HepG2 (cell line): ENCODE measurements around the gene LRRN4CL. TPM values are rescaled to one million over a fixed set of nuclear protein-coding genes. Genes with fewer than 3 reads are reported as not detected.

Experiments used
- ATAC-seq: fragments of 200-7000 bp; cut with Tn5 transposase; 3 replicates; pipeline ENCODE4 v1.9.1; 2020; ENCODE audit warnings: mild to moderate bottlenecking, moderate library complexity
- BruUV-seq: library from RNA; stranded (reverse); fragments of 400-500 nt; replicated peaks from 2 replicates; lab custom pipeline; 2021; lab: Mats Ljungman, UMichigan
- CTCF ChIA-PET: fragments of 300-600 bp; formaldehyde crosslinking; extraction: SDS; loops from one replicate; lab custom pipeline; 2021; ENCODE audit warnings: low total read pairs, inconsistent platforms, low intra/inter-chr PET ratio; lab: Yijun Ruan, JAX
- POLR2A ChIA-PET: fragments of 350-600 bp; sonication (Branson Sonifier 250); formaldehyde crosslinking; loops from one replicate; lab custom pipeline; 2020; ENCODE audit warnings: antibody characterized with exemption, inconsistent platforms; lab: Yijun Ruan, JAX
- DNase-seq: peaks from one replicate; pipeline ENCODE4 v3.0.0-alpha.2; 2015; ENCODE audit warnings: low spot score
- FAIRE-seq: peaks from 3 replicates; lab custom pipeline; 2011; peaks lifted over from hg19 to GRCh38; lab: Jason Lieb, UNC
- H2AFZ ChIP-seq: one replicate; pipeline ENCODE4 v1.6.1; 2011; ENCODE audit warnings: low read length, inconsistent platforms
- H3K27ac ChIP-seq: fragments of 300-600 bp; 3 replicates; pipeline ENCODE4 v1.8.0; 2011; ENCODE audit warnings: mixed run types, mild to moderate bottlenecking, mixed read lengths, low read length, inconsistent platforms; ENCODE audit not compliant: insufficient read depth; ENCODE audit errors: extremely low read length
- H3K27me3 ChIP-seq, 2 experiments: fragments of 200-600 bp in 1 of 2; 2 replicates in 1 of 2; 3 replicates in 1 of 2; pipeline versions ENCODE4 v1.6.0 to v1.8.0; 2011; ENCODE audit warnings: low read length in 2 of 2, mild to moderate bottlenecking in 2 of 2, moderate library complexity in 2 of 2, inconsistent platforms in 1 of 2; ENCODE audit not compliant: insufficient read depth in 2 of 2, control insufficient read depth in 1 of 2
- H3K36me3 ChIP-seq, 2 experiments: fragments of 200-600 bp in 1 of 2; replicated peaks in 1 of 2; 2 replicates in 1 of 2; 3 replicates in 1 of 2; pipeline versions ENCODE4 v1.5.1 to v1.8.0; 2011; ENCODE audit warnings: low read length in 2 of 2, inconsistent platforms in 1 of 2; ENCODE audit not compliant: insufficient read depth in 2 of 2, control insufficient read depth in 1 of 2
- H3K4me1 ChIP-seq: 2 replicates; pipeline ENCODE4 v1.5.1; 2012; ENCODE audit warnings: low read length, inconsistent platforms; ENCODE audit not compliant: insufficient read depth
- H3K4me2 ChIP-seq: 2 replicates; pipeline ENCODE4 v1.6.0; 2011; ENCODE audit warnings: low read depth, low read length, inconsistent platforms
- H3K4me3 ChIP-seq, 3 experiments: fragments of 200-600 bp in 1 of 3; sonication (generic), shearing (Covaris generic) in 1 of 3; replicated peaks in 1 of 3; 2 replicates each; pipeline ENCODE4 v1.5.1; 2011 to 2016; ENCODE audit warnings: low read length in 3 of 3, inconsistent platforms in 2 of 3, low read depth in 2 of 3, mild to moderate bottlenecking in 2 of 3, control low read depth in 1 of 3, mixed read lengths in 1 of 3; ENCODE audit not compliant: insufficient read depth in 1 of 3
- H3K79me2 ChIP-seq: one replicate; pipeline ENCODE4 v1.6.1; 2011; ENCODE audit warnings: low read length, inconsistent platforms; ENCODE audit not compliant: insufficient read depth
- H3K9ac ChIP-seq: 2 replicates; pipeline ENCODE4 v1.6.0; 2011; ENCODE audit warnings: mild to moderate bottlenecking, low read depth, low read length, inconsistent platforms; ENCODE audit not compliant: insufficient read depth
- H3K9me3 ChIP-seq: 2 replicates; pipeline ENCODE4 v1.5.1; 2012; ENCODE audit warnings: mild to moderate bottlenecking, low read length
- H4K20me1 ChIP-seq: 2 replicates; pipeline ENCODE4 v1.6.0; 2011; ENCODE audit warnings: inconsistent platforms, mild to moderate bottlenecking, low read length, moderate library complexity; ENCODE audit not compliant: insufficient read depth
- HDAC6 ChIP-seq: fragments of 200-600 bp; sonication (generic); IDR thresholded peaks from 2 replicates; pipeline ENCODE4 v1.7.0; 2017; ENCODE audit warnings: mild to moderate bottlenecking, antibody characterized with exemption, low read length, low read depth
- HNF4A ChIP-seq: sonication (generic); formaldehyde crosslinking; IDR thresholded peaks from 2 replicates; pipeline ENCODE4 v1.4.0; 2020; ENCODE audit warnings: missing genetic modification reagents
- HOXA3 ChIP-seq: sonication (generic); formaldehyde crosslinking; IDR thresholded peaks from 2 replicates; pipeline ENCODE4 v1.5.0; 2020; ENCODE audit warnings: missing genetic modification reagents
- NR1H2 ChIP-seq: sonication (generic); formaldehyde crosslinking; IDR thresholded peaks from 2 replicates; pipeline ENCODE4 v1.8.1; 2022; ENCODE audit warnings: low read depth, missing genetic modification reagents, borderline replicate concordance
- NR2F6 ChIP-seq, 2 experiments: IDR thresholded peaks; 2 replicates each; pipeline ENCODE4 v1.6.1; 2016; ENCODE audit warnings: antibody characterized with exemption in 1 of 2, mild to moderate bottlenecking in 1 of 2
- PHF21A ChIP-seq: sonication (generic); formaldehyde crosslinking; IDR thresholded peaks from 2 replicates; pipeline ENCODE4 v1.5.0; 2020; ENCODE audit warnings: mild to moderate bottlenecking, missing genetic modification reagents
- SAP130 ChIP-seq: IDR thresholded peaks from 2 replicates; pipeline ENCODE4 v1.6.1; 2016; ENCODE audit warnings: low read depth
- TMF1 ChIP-seq: sonication (generic); formaldehyde crosslinking; IDR thresholded peaks from 2 replicates; pipeline ENCODE4 v1.8.1; 2022; ENCODE audit warnings: low read depth, missing genetic modification reagents
- ZKSCAN8 ChIP-seq: IDR thresholded peaks from 2 replicates; pipeline ENCODE4 v1.6.1; 2016; ENCODE audit warnings: borderline replicate concordance, missing genetic modification reagents, missing compliant biosample characterization
- ZNF263 ChIP-seq: sonication (generic); formaldehyde crosslinking; IDR thresholded peaks from 2 replicates; pipeline ENCODE4 v1.4.0; 2020; ENCODE audit warnings: missing genetic modification reagents
- ZNF274 ChIP-seq: sonication (generic); formaldehyde crosslinking; IDR thresholded peaks from 2 replicates; pipeline ENCODE4 v1.5.1; 2020; ENCODE audit warnings: mild to moderate bottlenecking, missing genetic modification reagents
- ZNF557 ChIP-seq: sonication (generic); formaldehyde crosslinking; IDR thresholded peaks from 2 replicates; pipeline ENCODE4 v1.4.0; 2020; ENCODE audit warnings: missing genetic modification reagents
- WGBS: methylation state at CpG from one replicate; pipeline ENCODE4 v1.1.6; 2017; ENCODE audit warnings: low lambda C conversion rate; 5-methylcytosine and 5-hydroxymethylcytosine counted together
- in situ Hi-C: cut with HindIII; loops from 2 replicates; pipeline ENCODE4 v1.10.0; 2017; ENCODE audit warnings: low pct_unique_long_range_greater_than_20kb; ENCODE audit not compliant: extremely low pct_ligation_motif_present
- intact Hi-C: fragments of 100-400 bp; cut with micrococcal nuclease; formaldehyde crosslinking; loops from one replicate; pipeline ENCODE4 v1.10.0; 2022; ENCODE audit not compliant: unreplicated experiment
- polyA plus RNA-seq, 8 experiments: library from polyadenylated mRNA; depleted of rRNA in 3 of 8; stranded (reverse) in 7 of 8; unstranded in 1 of 8; fragments of >200 nt; fragmentation: Illumina TruSeq in 4 of 8; extraction: Trizol in 4 of 8; gene quantifications; 2 replicates each; pipeline versions ENCODE4 v1.2.1 to v1.2.3, GENCODE V29; 2011 to 2016; ENCODE audit warnings: low read depth in 4 of 8, missing spikeins in 1 of 8, mixed read lengths in 1 of 8; ENCODE audit not compliant: insufficient read depth in 1 of 8
- total RNA-seq, 5 experiments: library from RNA; depleted of rRNA; stranded (reverse); fragments of >200 nt; fragmentation: Illumina TruSeq; extraction: Trizol; gene quantifications; 2 replicates each; pipeline ENCODE4 v1.2.3, GENCODE V29; 2016; ENCODE audit warnings: low read depth in 1 of 5
- TF ChIP-seq, protein P1 (sequence below): IDR thresholded peaks from 2 replicates; pipeline ENCODE4 v1.6.1; 2012; ENCODE audit warnings: inconsistent platforms
- TF ChIP-seq, protein P2 (sequence below): sonication (generic); formaldehyde crosslinking; IDR thresholded peaks from 2 replicates; pipeline ENCODE4 v1.4.0; 2020; ENCODE audit warnings: missing genetic modification reagents
- TF ChIP-seq, protein P3 (sequence below): sonication (generic); formaldehyde crosslinking; IDR thresholded peaks from 2 replicates; pipeline ENCODE4 v1.5.1; 2020; ENCODE audit warnings: missing genetic modification reagents, mild to moderate bottlenecking, borderline replicate concordance
- TF ChIP-seq, protein P4 (sequence below): sonication (generic); formaldehyde crosslinking; IDR thresholded peaks from 2 replicates; pipeline ENCODE4 v1.4.0; 2020; ENCODE audit warnings: missing genetic modification reagents

LRRN4CL gene
- total and polyA plus RNA-seq, 2 of the 13 experiments (the other 11 are each of a cell fraction or from before 2014, with no cell fraction given), result 0.11 TPM; not detected in 1

DNA sequence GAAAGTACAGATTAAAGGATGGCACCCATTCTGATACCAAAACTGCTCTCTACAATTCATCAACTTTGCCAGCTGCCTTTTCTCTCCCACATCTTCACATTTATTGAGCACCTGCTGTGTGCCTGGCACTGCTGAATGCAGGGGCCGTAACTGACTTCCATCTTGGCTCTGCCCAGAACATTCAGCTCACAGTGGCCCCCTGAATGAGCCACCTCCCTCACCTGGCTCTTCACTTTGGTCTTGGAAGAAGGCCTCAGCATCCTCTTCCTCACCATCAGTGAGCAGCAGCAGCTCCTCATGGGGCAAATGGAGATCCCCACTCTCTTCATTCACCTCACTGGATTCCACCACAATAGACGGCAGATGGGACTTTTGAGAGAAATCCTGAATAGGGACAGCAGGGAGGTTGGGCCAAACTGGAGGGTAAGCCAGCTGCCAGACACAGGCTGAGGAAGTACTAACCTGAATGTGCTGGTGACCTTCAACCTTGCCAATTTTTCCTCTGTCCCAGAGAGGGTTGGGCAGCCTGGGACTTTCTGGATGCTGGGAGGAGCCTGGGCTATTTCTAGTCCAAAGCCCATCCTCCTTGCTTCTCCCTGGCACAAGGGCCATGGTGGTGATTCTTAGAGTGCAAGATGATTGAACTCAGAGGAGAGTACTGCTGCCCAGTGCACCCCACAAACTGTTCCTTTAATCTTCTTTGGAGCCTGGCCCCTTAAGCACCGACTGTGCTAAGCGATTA is 19.7 kb downstream of the LRRN4CL start:
- in situ Hi-C loops, result no loop called here
- POLR2A ChIA-PET, result interaction anchor here (1.4 to 6.6 kb wide), 12 partner anchors 11 to 172 kb away, joined by 3 to 53 read pairs (median 10); partner anchors contain the start of genes B3GAT3, GANAB, INTS5 and MTA2
- no peak for TF ChIP-seq HDAC6
- TF ChIP-seq, protein P1, sequence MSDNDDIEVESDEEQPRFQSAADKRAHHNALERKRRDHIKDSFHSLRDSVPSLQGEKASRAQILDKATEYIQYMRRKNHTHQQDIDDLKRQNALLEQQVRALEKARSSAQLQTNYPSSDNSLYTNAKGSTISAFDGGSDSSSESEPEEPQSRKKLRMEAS, result 0 out of 2 replicates have a peak, but pooled peaks have one; percentile 10
- TF ChIP-seq, protein P2, sequence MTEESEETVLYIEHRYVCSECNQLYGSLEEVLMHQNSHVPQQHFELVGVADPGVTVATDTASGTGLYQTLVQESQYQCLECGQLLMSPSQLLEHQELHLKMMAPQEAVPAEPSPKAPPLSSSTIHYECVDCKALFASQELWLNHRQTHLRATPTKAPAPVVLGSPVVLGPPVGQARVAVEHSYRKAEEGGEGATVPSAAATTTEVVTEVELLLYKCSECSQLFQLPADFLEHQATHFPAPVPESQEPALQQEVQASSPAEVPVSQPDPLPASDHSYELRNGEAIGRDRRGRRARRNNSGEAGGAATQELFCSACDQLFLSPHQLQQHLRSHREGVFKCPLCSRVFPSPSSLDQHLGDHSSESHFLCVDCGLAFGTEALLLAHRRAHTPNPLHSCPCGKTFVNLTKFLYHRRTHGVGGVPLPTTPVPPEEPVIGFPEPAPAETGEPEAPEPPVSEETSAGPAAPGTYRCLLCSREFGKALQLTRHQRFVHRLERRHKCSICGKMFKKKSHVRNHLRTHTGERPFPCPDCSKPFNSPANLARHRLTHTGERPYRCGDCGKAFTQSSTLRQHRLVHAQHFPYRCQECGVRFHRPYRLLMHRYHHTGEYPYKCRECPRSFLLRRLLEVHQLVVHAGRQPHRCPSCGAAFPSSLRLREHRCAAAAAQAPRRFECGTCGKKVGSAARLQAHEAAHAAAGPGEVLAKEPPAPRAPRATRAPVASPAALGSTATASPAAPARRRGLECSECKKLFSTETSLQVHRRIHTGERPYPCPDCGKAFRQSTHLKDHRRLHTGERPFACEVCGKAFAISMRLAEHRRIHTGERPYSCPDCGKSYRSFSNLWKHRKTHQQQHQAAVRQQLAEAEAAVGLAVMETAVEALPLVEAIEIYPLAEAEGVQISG (CRISPR knock-in tag), result peak; percentile 59
- peak; percentile 37; the same call in 1 of the 2 replicates for TF ChIP-seq PHF21A
- TF ChIP-seq, protein P3, sequence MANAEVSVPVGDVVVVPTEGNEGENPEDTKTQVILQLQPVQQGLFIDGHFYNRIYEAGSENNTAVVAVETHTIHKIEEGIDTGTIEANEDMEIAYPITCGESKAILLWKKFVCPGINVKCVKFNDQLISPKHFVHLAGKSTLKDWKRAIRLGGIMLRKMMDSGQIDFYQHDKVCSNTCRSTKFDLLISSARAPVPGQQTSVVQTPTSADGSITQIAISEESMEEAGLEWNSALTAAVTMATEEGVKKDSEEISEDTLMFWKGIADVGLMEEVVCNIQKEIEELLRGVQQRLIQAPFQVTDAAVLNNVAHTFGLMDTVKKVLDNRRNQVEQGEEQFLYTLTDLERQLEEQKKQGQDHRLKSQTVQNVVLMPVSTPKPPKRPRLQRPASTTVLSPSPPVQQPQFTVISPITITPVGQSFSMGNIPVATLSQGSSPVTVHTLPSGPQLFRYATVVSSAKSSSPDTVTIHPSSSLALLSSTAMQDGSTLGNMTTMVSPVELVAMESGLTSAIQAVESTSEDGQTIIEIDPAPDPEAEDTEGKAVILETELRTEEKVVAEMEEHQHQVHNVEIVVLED (CRISPR knock-in tag), result no peak
- peak; percentile 32; the same call in 1 of the 2 replicates for TF ChIP-seq ZKSCAN8 (CRISPR knock-in tag)
- peak; percentile 36; the same call in 1 of the 2 replicates for TF ChIP-seq NR2F6 (IDR thresholded peaks at IDR 0.05)
- TF ChIP-seq NR2F6 (CRISPR knock-in tag; IDR thresholded peaks at IDR 0.05), result peak; percentile 46; the same call in 1 of the 2 replicates
- no peak for TF ChIP-seq NR1H2 (CRISPR knock-in tag)
- no peak for TF ChIP-seq ZNF274 (CRISPR knock-in tag)
- TF ChIP-seq, protein P4, sequence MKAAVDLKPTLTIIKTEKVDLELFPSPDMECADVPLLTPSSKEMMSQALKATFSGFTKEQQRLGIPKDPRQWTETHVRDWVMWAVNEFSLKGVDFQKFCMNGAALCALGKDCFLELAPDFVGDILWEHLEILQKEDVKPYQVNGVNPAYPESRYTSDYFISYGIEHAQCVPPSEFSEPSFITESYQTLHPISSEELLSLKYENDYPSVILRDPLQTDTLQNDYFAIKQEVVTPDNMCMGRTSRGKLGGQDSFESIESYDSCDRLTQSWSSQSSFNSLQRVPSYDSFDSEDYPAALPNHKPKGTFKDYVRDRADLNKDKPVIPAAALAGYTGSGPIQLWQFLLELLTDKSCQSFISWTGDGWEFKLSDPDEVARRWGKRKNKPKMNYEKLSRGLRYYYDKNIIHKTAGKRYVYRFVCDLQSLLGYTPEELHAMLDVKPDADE (CRISPR knock-in tag), result no peak
- peak; percentile 33; the same call in 1 of the 2 replicates for TF ChIP-seq HNF4A (CRISPR knock-in tag)
- TF ChIP-seq ZNF557 (CRISPR knock-in tag), result no peak
- peak; percentile 39 for TF ChIP-seq HOXA3
- no peak for TF ChIP-seq TMF1 (CRISPR knock-in tag)
- TF ChIP-seq ZNF263 (CRISPR knock-in tag), result 0 out of 2 replicates have a peak, but pooled peaks have one; percentile 24
- TF ChIP-seq SAP130 (CRISPR knock-in tag), result 0 out of 2 replicates have a peak, but pooled peaks have one; percentile 11

More for the DNA sequence above, 19.7 kb downstream of the LRRN4CL start:
- Histone ChIP-seq H3K4me2 (peak overlapping the region; percentile 56), H3K36me3 (peaks cover 0 to 10% of the 10 kb centered on the region in 2 experiments; a peak in 2 of 5 replicates), H3K9ac (peak overlapping the region; percentile 33; the same call in 1 of the 2 replicates), H3K27me3 (no peaks in the 10 kb centered on the region; a peak in 1 of 5 replicates), H3K4me1 (peaks cover 68% of the 10 kb centered on the region), H4K20me1 (no peaks in the 10 kb centered on the region; the same call in none of the 2 replicates), H3K9me3 (no peaks in the 10 kb centered on the region), H3K4me3 (peak overlapping the region in 1 of 3 experiments; percentile 38; a peak in 1 of 6 replicates), H3K79me2 (peaks cover 49% of the 10 kb centered on the region), H3K27ac (peak overlapping the region; percentile 45), H2AFZ (no peak overlapping the region)
- intact Hi-C loops, result no loop called here
- FAIRE-seq (peak; percentile 60), ATAC-seq (peak; percentile 7), DNase-seq (peak; percentile 47)
- BruUV-seq, result no TSS peak
- CTCF ChIA-PET, result no interaction called here
- WGBS, result 66% methylated on average over 4 of the region's 4 CpGs
